HUDEP-2 (cell line): Measurements from ENCODE around the gene NOP53.
"Not testable (repeated sequence)": the region's sequence is repeated elsewhere in the genome, so short reads cannot be mapped to it uniquely, and the experiment has no call there.

ENCODE experiments used
- DNase-seq, 76 experiments: peaks; one replicate each; lab custom pipeline; 2025; ENCODE audit not compliant: unreplicated experiment in 76 of 76; lab: John Stamatoyannopoulos, UW

Gene NOP53

GRCh38 chr19:47745010-47745901, at the start of gene NOP53:
NOP53 (plus strand) TSS chr19:47745546; CDS start chr19:47745560, 14 bp downstream.
- DNase-seq: peak; percentile 72 to 100 (median 97)

- DNase-seq: no peak
Observed at GRCh38 chr19:47696635-47697034, 48.7 kb upstream of the NOP53 start.

- DNase-seq: peak in 71 of 76 experiments; percentile 24 to 88 (median 67)
Observed at GRCh38 chr19:47697863-47698609, 47.3 kb upstream of the NOP53 start.

GRCh38 chr19:47698631-47699359, 46.6 kb upstream of the NOP53 start:
- no peak for DNase-seq

- peak in 52 of 76 experiments; percentile 9 to 74 (median 46) for DNase-seq
Observed at GRCh38 chr19:47699360-47699917, 45.9 kb upstream of the NOP53 start.

- DNase-seq: no peak
Observed at GRCh38 chr19:47700934-47701716, 44.2 kb upstream of the NOP53 start.

- no peak for DNase-seq
Observed at GRCh38 chr19:47701717-47702552, 43.4 kb upstream of the NOP53 start.

- no peak for DNase-seq
Observed at GRCh38 chr19:47702671-47703070, 42.7 kb upstream of the NOP53 start.

- no peak for DNase-seq
Observed at GRCh38 chr19:47703301-47703700, 42.0 kb upstream of the NOP53 start.

- DNase-seq: no peak
Observed at GRCh38 chr19:47704024-47704423, 41.3 kb upstream of the NOP53 start.

GRCh38 chr19:47704656-47705055, 40.7 kb upstream of the NOP53 start:
- peak in 3 of 76 experiments; percentile 26 to 30 (median 28) for DNase-seq

- DNase-seq: peak in 68 of 76 experiments; percentile 17 to 87 (median 67)
Observed at GRCh38 chr19:47707135-47707925, 38.0 kb upstream of the NOP53 start.

GRCh38 chr19:47711652-47712242, 33.6 kb upstream of the NOP53 start:
- no peak for DNase-seq

GRCh38 chr19:47713046-47714021, 32.0 kb upstream of the NOP53 start, which contains the start of gene EHD2:
EHD2 (plus strand) TSS chr19:47713422; CDS start chr19:47716613, 3,191 bp downstream.
- peak in 50 of 76 experiments; percentile 7 to 64 (median 40) for DNase-seq

- DNase-seq: no peak
Observed at GRCh38 chr19:47714339-47714738, 31.0 kb upstream of the NOP53 start.

GRCh38 chr19:47714855-47715254, 30.5 kb upstream of the NOP53 start:
- not testable (repeated sequence) for DNase-seq
